ENCODE data around the gene MAN1C1.

DNA sequence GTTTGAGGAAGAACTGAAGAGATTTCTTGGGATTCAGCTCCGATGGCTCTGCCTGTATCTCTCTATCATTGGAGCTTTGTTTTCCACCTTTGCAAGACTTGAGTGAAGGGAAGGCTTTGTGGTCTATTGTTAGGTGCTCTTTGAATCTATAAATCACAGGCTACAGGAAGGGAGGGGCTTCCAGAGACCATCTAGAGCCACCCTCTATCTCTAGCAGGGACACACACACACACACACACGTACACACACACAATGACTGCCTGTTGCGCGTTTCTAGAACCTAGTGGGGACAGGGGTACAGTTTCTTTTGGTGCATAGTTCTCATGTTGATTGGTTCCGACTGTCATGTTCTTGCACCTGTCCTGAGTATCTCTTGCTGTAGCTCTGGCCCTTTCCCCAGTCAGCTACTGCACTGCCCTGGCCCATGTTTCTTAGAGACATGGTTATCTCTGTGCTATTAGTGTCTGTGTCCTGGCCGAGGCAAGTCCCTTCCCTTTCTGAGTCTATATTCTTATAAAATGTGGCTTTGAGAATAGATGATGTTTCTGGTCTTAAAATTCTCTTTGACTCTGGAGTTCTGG lies 60.7 kb downstream of the MAN1C1 start:
- no peak for TF ChIP-seq ZNF121 (CRISPR knock-in tag; conservative IDR thresholded peaks at IDR 0.05)
- no peak for TF ChIP-seq EP300 (IDR thresholded peaks at IDR 0.05; ENCODE audit: low read length)
- TF ChIP-seq, protein P1, sequence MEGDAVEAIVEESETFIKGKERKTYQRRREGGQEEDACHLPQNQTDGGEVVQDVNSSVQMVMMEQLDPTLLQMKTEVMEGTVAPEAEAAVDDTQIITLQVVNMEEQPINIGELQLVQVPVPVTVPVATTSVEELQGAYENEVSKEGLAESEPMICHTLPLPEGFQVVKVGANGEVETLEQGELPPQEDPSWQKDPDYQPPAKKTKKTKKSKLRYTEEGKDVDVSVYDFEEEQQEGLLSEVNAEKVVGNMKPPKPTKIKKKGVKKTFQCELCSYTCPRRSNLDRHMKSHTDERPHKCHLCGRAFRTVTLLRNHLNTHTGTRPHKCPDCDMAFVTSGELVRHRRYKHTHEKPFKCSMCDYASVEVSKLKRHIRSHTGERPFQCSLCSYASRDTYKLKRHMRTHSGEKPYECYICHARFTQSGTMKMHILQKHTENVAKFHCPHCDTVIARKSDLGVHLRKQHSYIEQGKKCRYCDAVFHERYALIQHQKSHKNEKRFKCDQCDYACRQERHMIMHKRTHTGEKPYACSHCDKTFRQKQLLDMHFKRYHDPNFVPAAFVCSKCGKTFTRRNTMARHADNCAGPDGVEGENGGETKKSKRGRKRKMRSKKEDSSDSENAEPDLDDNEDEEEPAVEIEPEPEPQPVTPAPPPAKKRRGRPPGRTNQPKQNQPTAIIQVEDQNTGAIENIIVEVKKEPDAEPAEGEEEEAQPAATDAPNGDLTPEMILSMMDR (IDR thresholded peaks at IDR 0.05 in 2 of 3, conservative IDR thresholded peaks at IDR 0.05 in 1 of 3; ENCODE audit: insufficient read depth in 2 of 3, low read depth in 1 of 3, low read length in 3 of 3) = no peak
- TF ChIP-seq CHCHD3 (CRISPR knock-in tag; IDR thresholded peaks at IDR 0.05) = no peak
- no peak for TF ChIP-seq ZNF324 (CRISPR knock-in tag; IDR thresholded peaks at IDR 0.05)
- TF ChIP-seq SP1 (CRISPR knock-in tag; IDR thresholded peaks at IDR 0.05) = no peak
